ENCODE data around the gene ABCG2.

Gene ABCG2

DNA sequence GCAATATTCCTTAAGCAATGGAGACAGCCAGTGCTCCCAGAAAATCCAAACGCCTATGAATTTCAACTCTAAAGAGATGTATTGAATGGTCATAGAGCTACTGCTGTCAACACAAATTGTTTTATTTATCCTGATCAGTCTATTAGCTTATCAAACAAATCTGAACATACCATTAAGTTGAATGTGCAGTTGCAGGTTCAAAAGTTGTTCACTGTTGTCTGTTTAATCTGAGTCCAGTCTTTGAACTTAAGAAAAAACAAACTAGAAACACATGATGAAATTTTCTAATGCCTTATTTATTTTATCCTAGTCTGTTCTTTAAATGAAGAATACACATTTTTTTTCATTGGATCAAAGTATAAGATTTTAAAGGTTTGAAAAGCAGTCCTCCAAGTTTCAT, 77.8 kb downstream of the ABCG2 start:
- H3K9me3 ChIP-seq, result no peaks in the 10 kb centered on the region
- no peak overlapping the region for H3K4me3 ChIP-seq (ENCODE audit: low read depth in 1 of 2, low read length in 1 of 2)
- H3K36me3 ChIP-seq, result peaks cover 16% of the 10 kb centered on the region
- H3K27me3 ChIP-seq, result no peaks in the 10 kb centered on the region
- H3K4me1 ChIP-seq (ENCODE audit: control insufficient read depth in 1 of 2, insufficient read depth in 1 of 2, low read depth in 1 of 2, low read length in 1 of 2), result no peaks in the 10 kb centered on the region
- TF ChIP-seq, protein P1, sequence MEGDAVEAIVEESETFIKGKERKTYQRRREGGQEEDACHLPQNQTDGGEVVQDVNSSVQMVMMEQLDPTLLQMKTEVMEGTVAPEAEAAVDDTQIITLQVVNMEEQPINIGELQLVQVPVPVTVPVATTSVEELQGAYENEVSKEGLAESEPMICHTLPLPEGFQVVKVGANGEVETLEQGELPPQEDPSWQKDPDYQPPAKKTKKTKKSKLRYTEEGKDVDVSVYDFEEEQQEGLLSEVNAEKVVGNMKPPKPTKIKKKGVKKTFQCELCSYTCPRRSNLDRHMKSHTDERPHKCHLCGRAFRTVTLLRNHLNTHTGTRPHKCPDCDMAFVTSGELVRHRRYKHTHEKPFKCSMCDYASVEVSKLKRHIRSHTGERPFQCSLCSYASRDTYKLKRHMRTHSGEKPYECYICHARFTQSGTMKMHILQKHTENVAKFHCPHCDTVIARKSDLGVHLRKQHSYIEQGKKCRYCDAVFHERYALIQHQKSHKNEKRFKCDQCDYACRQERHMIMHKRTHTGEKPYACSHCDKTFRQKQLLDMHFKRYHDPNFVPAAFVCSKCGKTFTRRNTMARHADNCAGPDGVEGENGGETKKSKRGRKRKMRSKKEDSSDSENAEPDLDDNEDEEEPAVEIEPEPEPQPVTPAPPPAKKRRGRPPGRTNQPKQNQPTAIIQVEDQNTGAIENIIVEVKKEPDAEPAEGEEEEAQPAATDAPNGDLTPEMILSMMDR (IDR thresholded peaks at IDR 0.05), result no peak
- no peak overlapping the region for H3K27ac ChIP-seq

- TF ChIP-seq, protein P1 (IDR thresholded peaks at IDR 0.05), result no peak
- H3K4me1 ChIP-seq (ENCODE audit: control insufficient read depth in 1 of 2, insufficient read depth in 1 of 2, low read depth in 1 of 2, low read length in 1 of 2), result no peaks in the 10 kb centered on the region
Measured at GRCh38 chr4:88078579-88078978, 79.9 kb downstream of the ABCG2 start.

DNA sequence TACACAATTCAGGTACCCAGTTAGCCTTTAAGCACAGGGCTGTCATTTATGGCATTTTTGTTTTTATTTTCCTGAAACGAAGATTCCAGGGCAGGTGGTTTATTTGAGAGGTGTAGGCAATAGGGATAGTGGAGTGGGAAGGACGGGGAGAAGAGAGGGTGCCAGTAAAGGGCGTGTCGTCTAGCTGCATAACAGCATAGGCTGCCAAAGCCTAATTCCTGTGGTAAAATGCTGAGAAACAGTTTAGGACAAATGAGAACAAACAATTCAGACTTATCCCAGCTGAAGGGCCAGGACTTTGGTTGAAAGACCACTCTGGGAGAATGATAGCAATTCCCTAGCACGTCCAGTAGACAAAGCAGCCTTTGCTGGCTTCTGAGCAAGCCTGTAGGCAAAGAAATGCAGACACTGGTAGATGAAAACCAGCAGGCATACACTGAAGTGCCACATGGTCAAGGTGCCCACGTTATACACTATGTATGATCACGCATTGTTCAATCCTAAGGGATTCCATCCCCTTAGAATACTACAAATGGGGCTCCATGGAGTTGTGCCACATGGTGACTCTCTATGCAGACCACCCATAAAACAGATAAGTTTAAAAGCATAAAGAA, 80.4 kb downstream of the ABCG2 start:
- TF ChIP-seq, protein P1 (IDR thresholded peaks at IDR 0.05), result no peak
- H3K4me3 ChIP-seq (ENCODE audit: low read depth in 1 of 2, low read length in 1 of 2), result no peak overlapping the region
- no peaks in the 10 kb centered on the region for H3K4me1 ChIP-seq (ENCODE audit: control insufficient read depth in 1 of 2, insufficient read depth in 1 of 2, low read depth in 1 of 2, low read length in 1 of 2)
- no peaks in the 10 kb centered on the region for H3K9me3 ChIP-seq
- H3K27ac ChIP-seq, result no peak overlapping the region
- no peaks in the 10 kb centered on the region for H3K27me3 ChIP-seq
- H3K36me3 ChIP-seq, result peaks cover 39% of the 10 kb centered on the region

More at GRCh38 chr4:88078579-88078978, 79.9 kb downstream of the ABCG2 start:
- Histone ChIP-seq H3K36me3 (peaks cover 35% of the 10 kb centered on the region), H3K27me3 (no peaks in the 10 kb centered on the region), H3K4me3 (ENCODE audit: low read depth in 1 of 2, low read length in 1 of 2) (no peak overlapping the region), H3K27ac (no peak overlapping the region), H3K9me3 (no peaks in the 10 kb centered on the region)

DNA sequence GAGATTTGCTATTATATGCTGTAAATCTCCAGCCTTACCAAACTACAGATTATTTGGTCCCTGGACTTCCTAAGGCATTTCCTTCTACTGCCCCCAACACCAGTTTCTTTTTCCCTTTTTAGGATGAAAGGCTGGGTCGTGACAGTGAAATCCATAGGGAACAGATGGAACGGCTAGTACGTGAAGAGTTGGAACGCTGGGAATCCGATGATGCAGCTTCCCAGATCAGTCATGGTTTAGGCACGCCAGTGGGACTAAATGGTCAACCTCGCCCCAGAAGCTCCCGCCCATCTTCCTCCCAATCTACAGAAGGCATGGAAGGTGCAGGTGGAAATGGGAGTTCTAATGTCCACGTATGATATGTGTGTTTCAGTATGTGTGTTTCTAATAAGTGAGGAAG, 83.1 kb downstream of the ABCG2 start:
- Histone ChIP-seq H3K27me3 (no peaks in the 10 kb centered on the region), H3K36me3 (peaks cover 53% of the 10 kb centered on the region), H3K9me3 (no peaks in the 10 kb centered on the region), H3K4me3 (ENCODE audit: low read depth in 1 of 2, low read length in 1 of 2) (no peak overlapping the region), H3K4me1 (ENCODE audit: control insufficient read depth in 1 of 2, insufficient read depth in 1 of 2, low read depth in 1 of 2, low read length in 1 of 2) (no peaks in the 10 kb centered on the region), H3K27ac (no peak overlapping the region)
- TF ChIP-seq, protein P1 (IDR thresholded peaks at IDR 0.05), result no peak

DNA sequence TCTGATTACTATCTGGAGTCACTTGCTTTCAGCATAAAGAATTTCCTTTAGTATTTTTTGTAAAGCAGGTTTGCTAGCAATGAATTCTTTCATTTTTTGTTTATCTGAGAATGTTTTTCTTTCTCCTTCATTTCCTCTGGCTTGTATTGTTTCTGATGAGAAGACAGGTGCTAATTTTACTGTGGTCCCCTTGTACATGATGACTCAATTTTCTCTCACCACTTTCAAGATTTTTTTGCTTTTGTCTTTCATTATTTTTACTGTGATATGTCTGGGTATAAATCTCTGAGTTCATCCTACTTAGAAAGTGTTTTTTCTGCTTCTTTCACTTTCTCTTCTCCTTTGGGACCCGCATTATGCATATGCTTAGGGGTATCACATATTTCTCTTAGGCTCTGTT, 88.4 kb downstream of the ABCG2 start:
- H3K4me1 ChIP-seq (ENCODE audit: control insufficient read depth in 1 of 2, insufficient read depth in 1 of 2, low read depth in 1 of 2, low read length in 1 of 2), result no peaks in the 10 kb centered on the region
- peaks cover 74% of the 10 kb centered on the region for H3K36me3 ChIP-seq
- no peak overlapping the region for H3K4me3 ChIP-seq (ENCODE audit: low read depth in 1 of 2, low read length in 1 of 2)
- TF ChIP-seq, protein P1 (IDR thresholded peaks at IDR 0.05), result no peak
- no peaks in the 10 kb centered on the region for H3K27me3 ChIP-seq
- no peak overlapping the region for H3K27ac ChIP-seq
- H3K9me3 ChIP-seq, result peaks cover 8% of the 10 kb centered on the region
